ENCODE data around the gene PTPRA. TPM values are rescaled to one million over a fixed set of nuclear protein-coding genes. Genes with fewer than 3 reads are reported as not detected.

The PTPRA gene
- total and polyA plus RNA-seq, 2 donors (not counting 3 experiments of a cell fraction or from before 2014, with no cell fraction given): 43.2 to 53.4 TPM

DNA sequence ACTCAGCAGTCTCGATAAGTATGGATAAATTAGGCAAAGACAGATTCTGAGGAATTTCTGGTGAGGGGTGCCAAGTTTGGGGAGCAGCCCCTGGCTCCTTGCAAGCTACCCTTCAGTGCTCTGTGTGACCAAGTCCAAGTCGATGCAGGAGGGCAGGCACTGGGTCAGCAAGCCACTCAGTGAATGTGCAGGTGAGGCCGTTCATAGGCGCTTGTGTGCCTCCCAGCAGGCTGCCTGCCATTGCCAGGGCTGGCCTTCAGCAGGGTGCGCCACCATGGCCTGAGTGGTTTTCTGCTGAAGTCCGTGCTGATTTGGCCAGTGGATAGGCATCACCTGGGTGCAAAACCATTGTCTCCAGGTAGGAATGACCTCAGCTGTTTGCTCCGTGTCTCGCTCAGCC, 166.8 kb downstream of the PTPRA start:
- Histone ChIP-seq H2AFZ (ENCODE audit: low read depth, low read length) (no peak overlapping the region), H3K4me3 (replicated peaks in 1 of 3; ENCODE audit: insufficient read depth in 1 of 3, low read depth in 1 of 3, low read length in 3 of 3) (no peak overlapping the region), H3K4me1 (ENCODE audit: control insufficient read depth, extremely low read depth, insufficient read depth, low read length) (peaks cover 4% of the 10 kb centered on the region), H4K20me1 (replicated peaks; ENCODE audit: control insufficient read depth, extremely low read depth, insufficient read depth, low read length) (no peaks in the 10 kb centered on the region), H3K27me3 (ENCODE audit: control insufficient read depth in 2 of 2, insufficient read depth in 2 of 2, low read length in 2 of 2) (no peaks in the 10 kb centered on the region), H3K9me3 (replicated peaks; ENCODE audit: control insufficient read depth, insufficient read depth, low read length) (no peaks in the 10 kb centered on the region), H3K9ac (replicated peaks; ENCODE audit: extremely low read depth, insufficient read depth, low read length) (no peak overlapping the region), H3K36me3 (ENCODE audit: control insufficient read depth in 2 of 2, extremely low read depth in 1 of 2, insufficient read depth in 2 of 2, low read length in 2 of 2) (peaks cover 9 to 36% of the 10 kb centered on the region in 2 experiments), H3K9me1 (replicated peaks; ENCODE audit: control insufficient read depth, extremely low read depth, insufficient read depth, low read length) (no peaks in the 10 kb centered on the region), H3K79me2 (ENCODE audit: control insufficient read depth, insufficient read depth, low read length) (no peaks in the 10 kb centered on the region), H3K27ac (ENCODE audit: insufficient read depth, low read depth, low read length) (no peak overlapping the region), H3K4me2 (ENCODE audit: insufficient read depth, low read length) (no peak overlapping the region)
- intact Hi-C loops (cut with micrococcal nuclease): no loop called here
- TF ChIP-seq, protein P1, sequence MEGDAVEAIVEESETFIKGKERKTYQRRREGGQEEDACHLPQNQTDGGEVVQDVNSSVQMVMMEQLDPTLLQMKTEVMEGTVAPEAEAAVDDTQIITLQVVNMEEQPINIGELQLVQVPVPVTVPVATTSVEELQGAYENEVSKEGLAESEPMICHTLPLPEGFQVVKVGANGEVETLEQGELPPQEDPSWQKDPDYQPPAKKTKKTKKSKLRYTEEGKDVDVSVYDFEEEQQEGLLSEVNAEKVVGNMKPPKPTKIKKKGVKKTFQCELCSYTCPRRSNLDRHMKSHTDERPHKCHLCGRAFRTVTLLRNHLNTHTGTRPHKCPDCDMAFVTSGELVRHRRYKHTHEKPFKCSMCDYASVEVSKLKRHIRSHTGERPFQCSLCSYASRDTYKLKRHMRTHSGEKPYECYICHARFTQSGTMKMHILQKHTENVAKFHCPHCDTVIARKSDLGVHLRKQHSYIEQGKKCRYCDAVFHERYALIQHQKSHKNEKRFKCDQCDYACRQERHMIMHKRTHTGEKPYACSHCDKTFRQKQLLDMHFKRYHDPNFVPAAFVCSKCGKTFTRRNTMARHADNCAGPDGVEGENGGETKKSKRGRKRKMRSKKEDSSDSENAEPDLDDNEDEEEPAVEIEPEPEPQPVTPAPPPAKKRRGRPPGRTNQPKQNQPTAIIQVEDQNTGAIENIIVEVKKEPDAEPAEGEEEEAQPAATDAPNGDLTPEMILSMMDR (IDR thresholded peaks at IDR 0.05; ENCODE audit: extremely low read depth in 1 of 2, insufficient read depth in 1 of 2, low read depth in 1 of 2, low read length in 2 of 2): no peak
- TF ChIP-seq POLR2AphosphoS5 (IDR thresholded peaks at IDR 0.05; ENCODE audit: insufficient read depth, low read depth, low read length) (no peak), EZH2 (IDR thresholded peaks at IDR 0.05; ENCODE audit: borderline replicate concordance, low read depth, low read length, severe bottlenecking) (no peak), GATA2 (IDR thresholded peaks at IDR 0.05; ENCODE audit: insufficient read depth, insufficient read length, low read depth, low read length) (no peak), FOS (IDR thresholded peaks at IDR 0.05; ENCODE audit: borderline replicate concordance, insufficient read depth, low read length) (no peak)
- TF ChIP-seq, protein P2, sequence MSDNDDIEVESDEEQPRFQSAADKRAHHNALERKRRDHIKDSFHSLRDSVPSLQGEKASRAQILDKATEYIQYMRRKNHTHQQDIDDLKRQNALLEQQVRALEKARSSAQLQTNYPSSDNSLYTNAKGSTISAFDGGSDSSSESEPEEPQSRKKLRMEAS (IDR thresholded peaks at IDR 0.05; ENCODE audit: insufficient read depth, insufficient read length): no peak
- no TSS peak for BruUV-seq (replicated peaks)
- CTCF ChIA-PET: no interaction called here
- no peak for FAIRE-seq
- DNase-seq (ENCODE audit: low read depth, low spot score): no peak
- POLR2A ChIA-PET: no interaction called here
- dilution Hi-C loops (cut with MboI; ENCODE audit: extremely low pct_ligation_motif_present, low sequenced_read_pairs): no loop called here

Data from endothelial cell of umbilical vein (primary cell).